ENCODE data around the gene AFG3L2.

The AFG3L2 gene

GRCh38 chr18:12361770-12362378, 15.2 kb downstream of the AFG3L2 start:
- no peak for DNase-seq (ENCODE audit: low read depth in 3 of 3)

GRCh38 chr18:12359515-12359927, 17.5 kb downstream of the AFG3L2 start:
- no peak for DNase-seq (ENCODE audit: low read depth in 3 of 3)

GRCh38 chr18:12352188-12352587, 24.8 kb downstream of the AFG3L2 start:
- DNase-seq (ENCODE audit: low read depth in 3 of 3): no peak

DNA sequence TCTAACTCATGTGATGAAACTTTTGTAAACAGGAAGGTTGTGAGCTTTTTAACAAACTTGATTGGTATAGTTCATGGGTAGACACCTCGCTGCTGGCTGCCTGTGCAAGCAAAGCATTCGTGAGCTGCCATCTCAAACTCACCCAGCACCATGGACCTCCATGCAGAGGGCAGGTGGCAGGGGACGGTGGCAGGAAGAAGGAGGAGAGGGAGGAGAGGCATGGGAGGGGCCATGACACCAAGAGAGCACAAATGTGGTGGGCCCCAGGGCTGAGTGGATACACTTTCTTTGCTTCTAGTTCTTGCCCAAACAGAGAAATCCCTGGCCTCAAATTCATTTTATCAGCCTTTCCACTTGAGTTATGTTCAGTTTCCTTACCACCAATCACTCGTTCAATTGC, 29.1 kb downstream of the AFG3L2 start:
- DNase-seq (ENCODE audit: low read depth in 3 of 3): no peak

- no peak for DNase-seq (ENCODE audit: low read depth in 3 of 3)
Measured at GRCh38 chr18:12346240-12346565, 30.8 kb downstream of the AFG3L2 start.

DNA sequence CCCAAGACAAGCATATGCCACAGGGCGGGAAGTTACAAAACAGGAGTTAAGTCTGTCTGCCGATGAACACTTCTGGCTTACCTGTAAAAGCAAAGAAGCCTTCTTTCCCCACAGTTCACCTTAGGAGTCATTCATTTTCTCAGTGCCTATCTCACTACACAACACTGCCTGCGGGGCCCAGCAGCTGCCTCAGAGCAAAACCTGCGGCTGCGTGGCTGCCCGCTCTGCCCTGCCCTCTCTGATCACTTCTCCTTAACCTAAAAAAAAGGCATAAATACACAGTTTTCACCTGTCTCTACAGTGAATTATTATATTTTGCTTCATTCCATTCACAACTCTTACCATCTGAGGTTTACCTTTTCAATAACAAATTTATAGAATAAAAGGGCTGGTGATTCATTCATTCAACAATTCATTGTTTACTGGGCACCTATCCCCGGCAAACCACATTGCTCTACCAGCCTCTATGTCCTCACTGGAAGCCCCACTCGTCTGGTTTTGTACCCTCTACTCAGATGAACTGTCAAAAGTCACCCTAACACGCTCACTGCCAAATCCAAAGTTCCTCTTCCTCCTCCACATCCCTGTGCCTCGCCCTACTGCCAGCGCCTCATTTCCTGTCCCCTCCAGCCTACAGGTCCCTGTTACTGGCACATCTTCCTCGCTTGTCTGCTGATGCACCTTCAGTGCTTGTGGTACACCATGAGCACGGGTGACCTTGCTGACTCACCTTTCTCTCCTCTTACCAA, 31.4 kb downstream of the AFG3L2 start:
- no peak for DNase-seq (ENCODE audit: low read depth in 3 of 3)

- DNase-seq (ENCODE audit: low read depth in 3 of 3): no peak
Measured at GRCh38 chr18:12342661-12343060, 34.4 kb downstream of the AFG3L2 start.

DNA sequence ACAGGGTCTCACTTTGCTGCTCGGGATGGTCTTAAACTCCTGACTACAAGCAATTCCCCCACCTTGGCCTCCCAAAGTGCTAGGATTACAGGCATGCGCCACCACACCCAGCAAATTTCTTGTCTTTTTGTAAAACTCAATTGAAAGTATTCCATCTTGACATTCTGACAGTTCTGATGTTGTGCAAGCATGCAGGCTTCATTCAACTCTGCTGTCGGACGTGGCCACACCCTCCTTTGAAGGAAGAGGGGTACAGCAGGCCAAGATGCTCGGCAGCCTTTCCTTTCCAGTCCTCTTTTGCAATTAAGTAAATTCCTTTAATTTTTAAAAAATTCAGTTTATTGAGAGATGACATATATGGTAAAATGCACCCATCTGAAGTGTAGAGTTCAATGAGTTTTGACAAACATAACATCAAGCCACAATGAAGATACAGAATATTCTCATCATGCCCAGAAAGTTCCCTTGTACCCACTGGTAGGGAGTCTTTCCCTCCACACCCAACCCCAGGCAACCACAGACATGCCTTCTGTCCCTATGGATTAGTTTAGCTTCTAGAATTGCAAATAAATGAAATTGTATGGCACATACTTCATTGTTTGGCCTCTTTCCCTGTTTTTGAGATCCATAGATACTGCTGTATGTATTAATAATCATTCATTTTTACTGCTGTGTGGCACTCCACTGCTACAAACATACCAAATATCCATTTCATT, 35.9 kb downstream of the AFG3L2 start:
- DNase-seq (ENCODE audit: low read depth in 3 of 3): no peak

DNA sequence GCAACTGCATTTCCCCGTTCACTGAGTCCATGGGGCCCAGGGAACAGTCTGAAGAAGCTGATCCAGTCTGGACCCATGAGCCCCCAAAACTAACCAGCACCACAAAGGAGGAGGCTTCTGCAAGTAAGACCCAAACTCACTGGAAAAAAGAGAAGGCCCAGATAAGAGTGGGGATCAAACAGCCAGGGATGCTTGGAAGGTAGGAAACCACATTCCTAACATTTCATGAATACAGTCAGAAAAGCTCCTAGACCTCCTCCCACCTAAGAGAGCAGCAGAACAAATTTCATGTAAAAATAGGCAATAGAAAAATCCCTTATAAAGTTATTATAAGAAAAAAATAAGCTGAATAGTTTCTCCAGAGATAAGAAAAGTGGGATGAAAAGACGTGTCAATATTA, 38.6 kb downstream of the AFG3L2 start:
- no peak for DNase-seq (ENCODE audit: low read depth in 3 of 3)

GRCh38 chr18:12336887-12337286, 40.1 kb downstream of the AFG3L2 start:
- DNase-seq (ENCODE audit: low read depth in 3 of 3): no peak

DNA sequence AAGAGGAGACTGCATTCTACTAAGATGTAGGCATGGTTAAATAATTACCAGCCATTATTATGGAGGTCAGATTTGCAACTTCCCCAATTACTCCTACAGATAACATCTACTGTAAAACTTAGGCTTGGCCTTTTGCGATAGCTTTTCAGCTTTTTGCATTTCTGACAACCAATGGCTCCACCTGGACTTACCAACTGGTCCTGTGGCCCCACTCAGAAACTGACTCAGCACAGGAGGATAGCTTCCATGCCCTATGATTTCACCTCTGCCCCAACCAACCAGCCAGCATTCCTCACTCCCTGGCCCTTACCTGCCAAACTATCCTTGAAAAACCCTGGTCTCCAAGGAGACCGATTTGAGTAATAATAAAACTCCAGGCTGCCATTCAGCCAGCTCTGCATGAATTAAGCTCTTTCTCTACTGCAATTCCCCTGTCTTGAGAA, 40.8 kb downstream of the AFG3L2 start:
- DNase-seq (ENCODE audit: low read depth in 3 of 3): no peak

DNA sequence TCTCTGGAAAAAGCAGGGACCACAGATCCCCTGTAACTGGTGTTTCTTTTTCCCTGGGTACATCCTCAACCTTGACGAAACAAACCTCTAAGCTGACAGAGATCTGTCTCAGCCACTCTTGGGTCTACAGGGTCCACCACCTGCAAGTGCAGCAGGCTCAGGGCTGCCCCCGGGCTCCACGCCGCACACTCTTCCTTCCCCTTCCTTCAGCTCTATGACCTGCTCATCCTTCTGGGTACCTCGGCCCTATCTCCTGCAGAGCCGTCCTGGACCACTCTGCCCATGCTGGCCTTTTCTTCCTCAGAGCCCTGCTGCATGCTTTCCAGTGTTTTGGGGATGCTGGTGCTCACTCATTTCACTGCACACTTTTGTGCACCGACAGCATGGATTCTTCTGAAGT, 41.5 kb downstream of the AFG3L2 start:
- no peak for DNase-seq (ENCODE audit: low read depth in 3 of 3)

GRCh38 chr18:12334863-12335262, 42.2 kb downstream of the AFG3L2 start:
- no peak for DNase-seq (ENCODE audit: low read depth in 3 of 3)

GRCh38 chr18:12334366-12334808, 42.6 kb downstream of the AFG3L2 start:
- DNase-seq (ENCODE audit: low read depth in 3 of 3): no peak

DNA sequence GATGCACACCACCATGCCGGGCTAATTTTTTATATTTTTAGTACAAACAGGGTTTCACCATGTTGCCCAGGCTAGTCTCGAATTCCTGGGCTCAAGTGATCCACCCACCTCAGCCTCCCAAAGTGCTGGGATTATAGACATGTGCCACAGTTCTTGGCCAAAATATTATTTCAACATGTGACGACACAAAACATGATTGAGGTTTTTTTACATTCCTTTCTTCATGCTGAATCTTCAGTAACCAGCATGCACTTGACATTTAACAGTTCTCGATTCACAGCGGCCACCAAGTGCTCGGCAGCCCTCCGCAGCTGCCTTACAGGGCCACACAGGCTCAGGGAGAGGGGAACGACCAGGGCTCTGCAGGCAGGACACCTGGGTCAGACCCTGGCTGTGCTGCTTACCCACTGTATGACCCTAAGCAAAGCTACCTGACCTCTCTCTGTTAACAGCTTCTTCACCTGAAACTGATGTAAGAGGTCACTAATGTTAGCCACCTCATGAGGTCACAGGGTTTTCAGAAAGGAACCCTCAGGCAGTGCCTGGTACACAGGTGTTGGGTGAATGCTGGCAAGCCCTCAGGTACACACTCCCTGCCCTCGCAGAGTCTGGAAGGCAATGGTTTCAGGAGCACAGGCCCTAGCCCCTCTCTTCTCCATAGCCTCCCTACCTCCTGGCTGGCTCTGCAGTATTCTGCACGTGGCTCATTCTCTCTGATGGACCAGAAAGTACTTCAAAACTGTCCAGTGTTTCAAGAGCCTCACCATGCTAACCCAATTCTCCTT, 43.3 kb downstream of the AFG3L2 start:
- DNase-seq (ENCODE audit: low read depth in 3 of 3): no peak

GRCh38 chr18:12330766-12331165, 46.3 kb downstream of the AFG3L2 start:
- no peak for DNase-seq (ENCODE audit: low read depth in 3 of 3)

DNA sequence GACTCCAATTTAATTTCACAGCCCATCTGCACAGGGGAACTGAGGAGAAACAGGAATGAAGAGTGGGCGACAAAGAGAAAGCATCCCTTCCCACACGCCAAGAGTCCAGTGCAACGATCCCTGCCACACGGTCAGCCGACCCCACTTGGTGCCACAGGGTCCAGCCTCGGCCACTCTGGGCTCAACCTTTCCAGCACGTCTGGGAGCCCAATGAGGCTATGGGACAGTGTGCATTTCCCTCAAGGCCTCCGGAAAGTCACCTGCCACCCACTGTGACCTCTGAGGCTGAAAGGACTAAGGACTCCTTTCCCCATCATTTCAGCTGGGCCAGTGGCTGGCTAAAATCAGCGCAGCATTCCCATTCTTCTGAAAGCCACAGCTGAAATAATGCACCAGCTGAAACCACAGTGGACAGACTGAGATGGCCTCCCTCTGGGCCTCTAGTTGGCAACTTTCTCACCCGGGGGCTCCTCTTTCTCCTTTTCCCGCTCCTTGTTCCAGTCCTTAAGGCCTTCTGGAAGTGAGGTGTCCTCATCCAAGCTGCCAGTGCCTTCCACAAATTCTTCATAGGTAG, 47.8 kb downstream of the AFG3L2 start:
- DNase-seq (ENCODE audit: low read depth in 3 of 3): no peak

- DNase-seq (ENCODE audit: low read depth in 3 of 3): no peak
Measured at GRCh38 chr18:12328179-12328823, 48.7 kb downstream of the AFG3L2 start.

DNA sequence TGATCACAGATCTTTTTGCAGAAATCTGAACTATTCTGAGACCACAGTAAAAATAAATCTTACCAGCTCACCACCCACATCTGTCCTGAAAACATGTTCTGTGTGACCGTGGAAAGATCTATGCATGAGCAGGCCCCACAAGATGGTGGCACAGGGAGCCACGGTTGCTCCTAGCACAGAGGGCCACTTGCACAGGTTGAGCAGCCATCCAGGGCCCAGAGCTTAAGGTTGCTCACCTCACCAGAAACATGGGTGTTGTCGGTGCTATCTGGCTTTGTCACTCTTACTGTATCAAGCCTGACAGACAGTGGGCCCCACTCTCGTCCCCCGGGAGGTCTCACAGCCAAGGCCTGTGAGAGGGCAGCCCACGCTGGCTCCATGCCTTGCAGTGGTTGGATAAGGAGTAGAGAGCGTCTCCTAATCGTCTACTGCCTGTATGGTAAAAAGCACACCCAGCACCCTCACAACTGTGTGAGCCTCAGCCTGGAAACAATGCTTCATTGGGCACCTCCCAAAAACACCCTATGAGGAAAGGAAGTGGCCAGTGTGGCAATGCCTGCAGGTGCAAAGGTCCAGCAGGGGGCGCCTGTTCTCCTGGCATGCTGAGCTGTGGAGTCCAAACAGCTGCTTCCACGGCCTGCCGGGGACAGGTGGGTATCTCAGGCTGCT, 49.4 kb downstream of the AFG3L2 start:
- peak; percentile 47 to 58 (median 56) for DNase-seq (ENCODE audit: low read depth in 3 of 3)

DNA sequence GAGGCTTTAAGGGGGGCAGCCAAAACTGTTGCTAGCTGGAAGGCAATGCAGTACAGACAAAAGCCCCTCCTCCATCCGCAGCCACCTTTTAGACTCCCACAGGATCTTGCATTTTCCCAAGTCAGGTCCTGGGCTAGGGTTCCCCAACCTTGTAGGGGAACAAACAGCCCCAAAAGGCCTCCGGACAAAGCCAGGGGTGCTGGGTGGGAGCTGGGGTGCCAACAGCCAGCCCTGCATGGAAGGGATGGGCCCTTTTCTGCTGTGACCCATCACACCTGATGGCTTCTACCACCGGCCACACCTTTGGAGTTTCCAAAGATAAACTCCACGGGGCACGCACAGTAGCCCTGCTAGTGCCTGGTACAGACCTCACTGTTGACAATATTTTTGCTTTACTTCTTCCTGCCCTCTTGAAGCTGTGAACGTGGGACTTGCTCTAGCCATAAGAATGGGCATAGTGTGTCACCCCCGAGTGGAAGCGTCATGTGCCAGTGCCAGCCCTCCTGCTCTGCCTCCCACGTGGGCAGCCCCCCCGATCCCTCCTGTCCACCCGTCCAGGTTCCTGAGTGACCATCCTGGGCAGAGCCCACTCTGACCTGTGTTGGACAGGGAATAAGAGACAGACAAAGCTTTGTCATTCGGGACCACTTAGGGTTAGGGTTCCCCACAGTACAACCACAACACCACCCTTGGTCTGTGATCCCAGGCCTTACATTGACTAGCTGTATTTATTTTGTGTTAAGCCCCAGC, 50.1 kb downstream of the AFG3L2 start:
- no peak for DNase-seq (ENCODE audit: low read depth in 3 of 3)
